PC-3 (cell line): ENCODE results near the gene TIAM2. TPM values are rescaled to one million over a fixed set of nuclear protein-coding genes. Genes with fewer than 3 reads are reported as not detected.

Experiments used
- ATAC-seq: fragments of 200-7000 bp; cut with Tn5 transposase; 2 replicates; pipeline ENCODE4 v1.9.1; 2020; ENCODE audit warnings: mild to moderate bottlenecking, moderate library complexity
- BruUV-seq: library from RNA; stranded (reverse); fragments of 400-500 nt; replicated peaks from 2 replicates; lab custom pipeline; 2021; lab: Mats Ljungman, UMichigan
- CTCF ChIA-PET: fragments of 300-600 bp; sonication (Branson Sonifier 250); formaldehyde crosslinking; loops from one replicate; lab custom pipeline; 2022; ENCODE audit warnings: antibody characterized with exemption; lab: Charles Lee
- POLR2A ChIA-PET: fragments of 300-600 bp; sonication (Branson Sonifier 250); formaldehyde crosslinking; loops from one replicate; lab custom pipeline; 2022; ENCODE audit warnings: antibody characterized with exemption; ENCODE audit not compliant: unreplicated experiment; lab: Charles Lee
- DNase-seq: peaks from one replicate; pipeline ENCODE4 v3.0.0-alpha.2; 2015
- H2AFZ ChIP-seq: fragments of 300-600 bp; sonication (generic); 2 replicates; pipeline ENCODE4 v1.6.0; 2016; ENCODE audit warnings: antibody characterized with exemption, low read length
- H3F3A ChIP-seq: fragments of 300-600 bp; sonication (generic); one replicate; pipeline ENCODE4 v1.6.0; 2017; ENCODE audit warnings: antibody characterized with exemption, low read length, control low read depth, mild to moderate bottlenecking; ENCODE audit not compliant: unreplicated experiment
- H3K27ac ChIP-seq: fragments of 300-600 bp; sonication (generic); 2 replicates; pipeline ENCODE4 v1.5.1; 2016; ENCODE audit warnings: mild to moderate bottlenecking, low read length
- H3K27me3 ChIP-seq: fragments of 300-600 bp; sonication (generic); 2 replicates; pipeline ENCODE4 v1.6.1; 2016; ENCODE audit warnings: low read length, mixed read lengths
- H3K36me3 ChIP-seq: fragments of 300-600 bp; sonication (generic); 2 replicates; pipeline ENCODE4 v1.6.1; 2016; ENCODE audit warnings: low read depth, mixed run types, low read length, mixed read lengths
- H3K4me1 ChIP-seq: fragments of 300-600 bp; sonication (generic); 2 replicates; pipeline ENCODE4 v1.5.1; 2016; ENCODE audit warnings: low read length; ENCODE audit not compliant: insufficient read depth
- H3K4me2 ChIP-seq: fragments of 300-600 bp; sonication (generic); 2 replicates; pipeline ENCODE4 v1.6.0; 2016; ENCODE audit warnings: low read length
- H3K4me3 ChIP-seq: fragments of 300-600 bp; sonication (generic); 2 replicates; pipeline ENCODE4 v1.5.1; 2016; ENCODE audit warnings: mild to moderate bottlenecking, low read length, mixed read lengths
- H3K79me2 ChIP-seq: fragments of 300-600 bp; sonication (generic); 2 replicates; pipeline ENCODE4 v1.6.1; 2017; ENCODE audit warnings: low read length, mixed read lengths
- H3K9ac ChIP-seq: fragments of 300-600 bp; sonication (generic); 2 replicates; pipeline ENCODE4 v1.6.0; 2016; ENCODE audit warnings: mild to moderate bottlenecking, low read length
- H3K9me2 ChIP-seq: fragments of 300-600 bp; sonication (generic); replicated peaks from 2 replicates; pipeline ENCODE4 v1.6.1; 2016; ENCODE audit warnings: mixed run types, low read length, mixed read lengths
- H3K9me3 ChIP-seq: fragments of 300-600 bp; sonication (generic); 2 replicates; pipeline ENCODE4 v1.6.1; 2016; ENCODE audit warnings: low read length, mixed read lengths
- H4K20me1 ChIP-seq: fragments of 300-600 bp; sonication (generic); 2 replicates; pipeline ENCODE4 v1.6.1; 2016; ENCODE audit warnings: low read length, mixed read lengths
- EZH2 ChIP-seq: fragments of 300-600 bp; sonication (generic); IDR thresholded peaks from one replicate; pipeline ENCODE4 v1.6.1; 2017; ENCODE audit warnings: antibody characterized with exemption, mild to moderate bottlenecking, low read length; ENCODE audit not compliant: unreplicated experiment
- EZH2phosphoT487 ChIP-seq: fragments of 300-600 bp; sonication (generic); IDR thresholded peaks from 2 replicates; pipeline ENCODE4 v1.6.1; 2018; ENCODE audit warnings: mild to moderate bottlenecking, antibody characterized with exemption, low read length, borderline replicate concordance
- intact Hi-C: fragments of 100-400 bp; cut with micrococcal nuclease; formaldehyde crosslinking; loops from 2 replicates; pipeline ENCODE4 v1.9.0; 2023
- total RNA-seq: library from RNA; depleted of rRNA; stranded (reverse); fragments of >200 nt; gene quantifications from 2 replicates; pipeline ENCODE4 v1.2.3, GENCODE V29; 2014
- TF ChIP-seq, protein P1 (sequence below): fragments of 300-600 bp; sonication (generic); conservative IDR thresholded peaks from 2 replicates; pipeline ENCODE4 v1.5.1; 2017; ENCODE audit warnings: antibody characterized with exemption, low read depth, mild to moderate bottlenecking, low read length

The TIAM2 gene
- total RNA-seq, 1 experiment from 2014 or later, result 4.5 TPM

DNA sequence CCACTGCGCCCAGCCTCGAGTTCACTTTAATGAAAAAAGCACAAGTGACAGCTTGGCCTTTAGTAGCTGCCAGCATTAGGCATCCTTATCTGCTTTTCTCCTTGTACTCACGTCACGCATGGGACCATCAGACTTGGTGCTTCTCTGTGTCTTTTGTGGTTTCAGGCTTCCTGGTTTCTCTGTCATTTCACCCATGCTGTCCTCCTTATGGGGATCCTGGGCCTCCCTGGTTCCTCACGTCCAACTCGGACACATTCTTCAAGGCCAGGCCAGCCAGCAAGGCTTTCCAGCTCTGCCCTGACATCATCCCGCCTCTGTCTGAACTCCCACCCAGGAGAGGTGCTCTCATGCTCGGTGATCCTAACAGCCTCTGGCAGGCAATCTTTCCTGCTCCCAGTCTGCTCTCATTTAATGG, 83.2 kb downstream of the TIAM2 start:
- no peak overlapping the region for H3K9ac ChIP-seq
- H3K4me3 ChIP-seq, result no peak overlapping the region
- H4K20me1 ChIP-seq, result no peaks in the 10 kb centered on the region
- H3K79me2 ChIP-seq, result no peaks in the 10 kb centered on the region
- no peaks in the 10 kb centered on the region for H3K9me2 ChIP-seq
- ChIA-PET POLR2A (no interaction called here), CTCF (no interaction called here)
- no TSS peak for BruUV-seq
- TF ChIP-seq EZH2, result no peak
- TF ChIP-seq, protein P1, sequence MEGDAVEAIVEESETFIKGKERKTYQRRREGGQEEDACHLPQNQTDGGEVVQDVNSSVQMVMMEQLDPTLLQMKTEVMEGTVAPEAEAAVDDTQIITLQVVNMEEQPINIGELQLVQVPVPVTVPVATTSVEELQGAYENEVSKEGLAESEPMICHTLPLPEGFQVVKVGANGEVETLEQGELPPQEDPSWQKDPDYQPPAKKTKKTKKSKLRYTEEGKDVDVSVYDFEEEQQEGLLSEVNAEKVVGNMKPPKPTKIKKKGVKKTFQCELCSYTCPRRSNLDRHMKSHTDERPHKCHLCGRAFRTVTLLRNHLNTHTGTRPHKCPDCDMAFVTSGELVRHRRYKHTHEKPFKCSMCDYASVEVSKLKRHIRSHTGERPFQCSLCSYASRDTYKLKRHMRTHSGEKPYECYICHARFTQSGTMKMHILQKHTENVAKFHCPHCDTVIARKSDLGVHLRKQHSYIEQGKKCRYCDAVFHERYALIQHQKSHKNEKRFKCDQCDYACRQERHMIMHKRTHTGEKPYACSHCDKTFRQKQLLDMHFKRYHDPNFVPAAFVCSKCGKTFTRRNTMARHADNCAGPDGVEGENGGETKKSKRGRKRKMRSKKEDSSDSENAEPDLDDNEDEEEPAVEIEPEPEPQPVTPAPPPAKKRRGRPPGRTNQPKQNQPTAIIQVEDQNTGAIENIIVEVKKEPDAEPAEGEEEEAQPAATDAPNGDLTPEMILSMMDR, result no peak
- TF ChIP-seq EZH2phosphoT487, result no peak
- ATAC-seq (no peak), DNase-seq (no peak)
- no peaks in the 10 kb centered on the region for H3K27me3 ChIP-seq
- no peak overlapping the region for H2AFZ ChIP-seq
- H3K4me2 ChIP-seq, result no peak overlapping the region
- H3K4me1 ChIP-seq, result peaks cover 4% of the 10 kb centered on the region
- H3K36me3 ChIP-seq, result no peaks in the 10 kb centered on the region
- intact Hi-C loops, result no loop called here
- H3K9me3 ChIP-seq, result no peaks in the 10 kb centered on the region
- H3F3A ChIP-seq, result no peaks in the 10 kb centered on the region
- peak overlapping the region; percentile 80 for H3K27ac ChIP-seq

DNA sequence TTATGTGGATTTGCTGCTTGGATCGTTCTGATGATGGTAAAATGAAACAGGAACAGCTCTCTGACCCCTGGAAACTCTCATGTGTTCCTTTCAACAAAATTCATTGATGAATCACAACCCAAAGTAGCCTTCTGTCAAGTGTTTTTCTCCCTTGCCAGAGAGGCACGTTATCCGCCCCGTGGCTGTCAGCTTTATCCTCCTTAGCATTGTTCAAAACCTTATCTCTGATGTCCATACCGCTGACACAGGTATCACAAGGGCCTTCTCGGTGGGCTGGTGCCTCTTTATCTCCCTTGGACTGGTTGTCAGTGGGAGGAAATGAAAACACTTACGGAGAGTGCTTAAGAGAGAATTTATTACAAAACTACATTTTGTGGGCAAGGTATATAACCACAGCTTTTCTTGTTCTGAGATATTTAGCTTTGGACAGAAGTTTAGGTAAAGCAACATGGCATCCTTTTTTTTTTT, 84.9 kb downstream of the TIAM2 start:
- BruUV-seq, result no TSS peak
- Histone ChIP-seq H3K4me1 (peaks cover 12% of the 10 kb centered on the region), H3K4me2 (no peak overlapping the region), H3K9me3 (no peaks in the 10 kb centered on the region), H3K9me2 (no peaks in the 10 kb centered on the region), H3K9ac (no peak overlapping the region), H3K36me3 (no peaks in the 10 kb centered on the region), H3F3A (no peaks in the 10 kb centered on the region), H3K4me3 (no peak overlapping the region), H4K20me1 (no peaks in the 10 kb centered on the region), H3K27ac (no peak overlapping the region), H3K79me2 (no peaks in the 10 kb centered on the region), H3K27me3 (no peaks in the 10 kb centered on the region), H2AFZ (no peak overlapping the region)
- TF ChIP-seq EZH2 (no peak), EZH2phosphoT487 (no peak)
- TF ChIP-seq, protein P1, result no peak
- DNase-seq, result no peak
- POLR2A ChIA-PET, result no interaction called here
- CTCF ChIA-PET, result no interaction called here
- intact Hi-C loops, result no loop called here
- no peak for ATAC-seq

DNA sequence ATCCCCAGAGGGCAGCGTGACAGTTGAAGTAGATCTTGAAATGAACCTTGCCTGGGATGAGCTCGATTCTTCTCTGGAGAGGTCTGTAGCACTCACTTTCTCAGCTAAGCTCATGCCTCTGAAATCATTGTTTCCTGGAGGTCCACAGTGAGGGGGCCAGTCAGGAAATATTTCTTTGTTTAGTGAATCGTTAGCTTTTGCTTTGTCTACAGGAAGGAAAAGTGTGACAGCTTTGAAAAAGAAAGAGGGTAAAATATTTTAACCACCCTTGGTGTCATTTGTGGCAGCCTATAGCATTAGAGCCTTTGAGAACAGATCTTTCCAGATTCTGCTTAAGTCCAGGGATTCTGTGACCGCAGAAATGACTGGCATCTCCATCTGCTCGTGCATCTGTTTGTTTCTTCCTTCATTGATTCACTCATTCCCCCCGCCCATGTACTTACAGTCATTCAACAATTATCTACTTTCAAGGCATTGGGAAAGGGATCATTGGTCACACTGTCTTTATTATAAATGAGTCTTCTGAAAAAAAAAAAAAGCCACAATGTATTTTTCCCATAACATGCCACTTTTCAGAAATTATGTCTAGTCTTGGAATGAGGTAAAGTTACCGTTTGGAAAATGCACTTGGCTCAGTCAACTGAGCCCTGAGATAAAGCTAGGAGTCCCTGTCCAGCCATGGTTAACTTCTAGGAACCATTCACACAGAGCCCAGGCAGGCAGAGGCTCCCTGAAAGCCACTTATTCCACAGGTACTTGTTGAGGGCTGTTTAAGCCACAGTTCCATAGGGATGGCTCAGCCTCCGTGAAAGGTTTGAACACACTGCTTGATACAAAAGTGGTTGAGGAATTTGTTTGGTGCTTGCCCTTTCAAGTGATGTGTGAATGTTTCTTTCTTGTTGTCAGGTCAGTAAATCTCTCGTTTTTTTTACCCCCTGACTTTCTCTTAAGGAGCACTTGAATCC, 86.0 kb downstream of the TIAM2 start:
- BruUV-seq, result no TSS peak
- DNase-seq, result no peak
- Histone ChIP-seq H3K9me3 (no peaks in the 10 kb centered on the region), H2AFZ (no peak overlapping the region), H3K27ac (no peak overlapping the region), H3K27me3 (no peaks in the 10 kb centered on the region), H4K20me1 (no peaks in the 10 kb centered on the region), H3K4me2 (no peak overlapping the region), H3F3A (no peaks in the 10 kb centered on the region), H3K4me3 (no peak overlapping the region), H3K9me2 (no peaks in the 10 kb centered on the region), H3K4me1 (peaks cover 24% of the 10 kb centered on the region), H3K9ac (no peak overlapping the region), H3K36me3 (no peaks in the 10 kb centered on the region), H3K79me2 (no peaks in the 10 kb centered on the region)
- ChIA-PET CTCF (no interaction called here), POLR2A (no interaction called here)
- intact Hi-C loops, result no loop called here
- ATAC-seq, result no peak
- TF ChIP-seq, protein P1, result no peak
- TF ChIP-seq EZH2phosphoT487, result no peak
- no peak for TF ChIP-seq EZH2
